SKM-1 (cell line): ENCODE results near the gene TMEM132E.

Experiments used
- DNase-seq: peaks from one replicate; lab custom pipeline; 2025; ENCODE audit not compliant: unreplicated experiment; lab: John Stamatoyannopoulos, UW

The TMEM132E gene

DNA sequence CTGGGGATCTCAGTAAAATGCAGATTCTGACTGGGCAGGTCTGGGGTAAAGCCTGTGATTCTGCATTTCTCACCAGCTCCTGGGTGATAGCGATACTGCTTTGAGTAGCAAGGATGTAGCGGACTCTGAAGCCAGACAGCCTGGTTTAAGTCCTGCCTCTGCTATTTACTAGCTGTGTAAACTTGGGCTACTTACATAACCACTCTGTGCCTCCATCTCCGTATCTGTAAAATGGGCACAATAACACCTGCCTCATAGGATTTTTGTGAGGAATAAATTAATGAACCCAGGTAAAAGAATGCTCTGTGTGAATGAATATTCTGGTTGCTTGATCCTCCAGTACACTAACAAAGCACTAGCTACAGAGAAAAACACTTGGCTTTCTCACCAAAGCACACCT is 54.4 kb downstream of the TMEM132E start:
- DNase-seq: no peak

- DNase-seq: no peak
Measured at GRCh38 chr17:34634551-34635160, 55.3 kb downstream of the TMEM132E start.

- no peak for DNase-seq
Measured at GRCh38 chr17:34635876-34636275, 56.5 kb downstream of the TMEM132E start.

DNA sequence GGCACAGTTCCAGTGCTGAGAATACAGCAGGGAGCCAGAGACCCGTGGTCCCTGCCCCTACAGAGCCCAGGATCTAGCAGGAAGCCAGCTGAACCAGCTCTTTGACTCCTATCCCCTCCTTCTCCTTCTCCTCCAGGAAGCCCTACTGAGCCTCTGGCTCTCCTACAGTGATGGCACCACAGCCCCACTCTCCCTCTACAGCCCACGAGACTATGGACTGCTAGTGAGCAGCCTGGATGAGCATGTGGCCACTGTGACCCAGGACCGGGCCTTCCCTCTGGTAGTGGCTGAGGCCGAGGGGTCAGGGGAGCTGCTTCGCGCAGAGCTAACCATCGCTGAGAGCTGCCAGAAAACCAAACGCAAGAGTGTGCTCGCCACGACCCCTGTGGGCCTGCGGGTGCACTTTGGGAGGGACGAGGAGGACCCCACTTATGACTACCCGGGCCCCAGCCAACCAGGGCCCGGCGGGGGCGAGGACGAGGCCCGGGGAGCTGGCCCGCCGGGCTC is 57.7 kb downstream of the TMEM132E start:
- no peak for DNase-seq

GRCh38 chr17:34637548-34638525 is 58.5 kb downstream of the TMEM132E start:
- DNase-seq: no peak

GRCh38 chr17:34638526-34639260 is 59.3 kb downstream of the TMEM132E start:
- no peak for DNase-seq

- no peak for DNase-seq
Measured at GRCh38 chr17:34639706-34640425, 60.5 kb downstream of the TMEM132E start.

DNA sequence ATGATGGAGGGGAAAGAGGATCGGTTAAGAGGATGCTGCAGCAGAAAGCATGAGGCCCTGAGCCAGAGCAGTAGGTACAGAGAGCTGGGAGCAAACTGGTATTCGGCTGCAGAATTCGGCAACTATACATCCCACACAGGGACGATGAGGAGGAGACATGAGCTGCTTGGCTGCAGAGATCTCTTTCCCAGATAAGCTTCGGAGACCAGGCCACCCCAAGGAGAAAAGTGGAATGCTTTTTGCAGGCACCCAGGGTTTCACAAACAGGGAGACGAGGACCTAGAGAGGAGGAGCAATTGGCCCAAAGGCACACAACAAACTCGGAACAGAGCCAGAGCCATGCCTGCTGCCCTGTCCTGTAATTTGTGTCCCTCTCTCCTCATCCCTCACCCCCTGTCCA is 62.0 kb downstream of the TMEM132E start:
- no peak for DNase-seq

- no peak for DNase-seq
Measured at GRCh38 chr17:34644941-34645550, 65.7 kb downstream of the TMEM132E start.

- no peak for DNase-seq
Measured at GRCh38 chr17:34645594-34645993, 66.2 kb downstream of the TMEM132E start.

GRCh38 chr17:34647511-34647910 is 68.1 kb downstream of the TMEM132E start:
- no peak for DNase-seq

GRCh38 chr17:34650051-34650750 is 70.8 kb downstream of the TMEM132E start:
- no peak for DNase-seq

- DNase-seq: no peak
Measured at GRCh38 chr17:34651402-34651811, 72.0 kb downstream of the TMEM132E start.

DNA sequence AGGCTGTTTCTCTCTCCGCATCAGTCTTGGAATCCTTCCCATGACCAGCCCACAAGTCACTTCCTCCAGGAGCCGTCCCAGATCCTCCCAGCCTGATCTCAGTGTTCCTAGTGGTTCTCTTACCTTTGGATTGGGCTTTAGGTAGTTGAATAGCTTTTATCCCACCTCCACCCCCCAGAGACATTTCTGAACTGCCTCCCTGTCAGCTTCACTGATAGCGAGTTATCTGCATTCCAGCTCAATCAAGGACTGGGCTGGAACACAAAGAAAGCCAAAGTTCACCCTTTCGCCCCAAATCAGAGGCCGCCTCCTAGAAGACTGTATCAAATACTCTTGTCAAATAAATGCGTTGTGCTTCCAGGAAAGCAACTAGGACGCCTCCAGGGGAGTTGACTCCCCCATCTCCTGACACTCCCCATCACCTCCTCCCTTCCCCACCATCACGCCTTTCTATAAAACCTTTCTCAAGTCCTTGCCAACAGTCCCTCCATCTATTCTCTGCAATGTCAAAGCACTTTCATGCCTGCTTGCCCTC is 72.7 kb downstream of the TMEM132E start:
- DNase-seq: no peak

DNA sequence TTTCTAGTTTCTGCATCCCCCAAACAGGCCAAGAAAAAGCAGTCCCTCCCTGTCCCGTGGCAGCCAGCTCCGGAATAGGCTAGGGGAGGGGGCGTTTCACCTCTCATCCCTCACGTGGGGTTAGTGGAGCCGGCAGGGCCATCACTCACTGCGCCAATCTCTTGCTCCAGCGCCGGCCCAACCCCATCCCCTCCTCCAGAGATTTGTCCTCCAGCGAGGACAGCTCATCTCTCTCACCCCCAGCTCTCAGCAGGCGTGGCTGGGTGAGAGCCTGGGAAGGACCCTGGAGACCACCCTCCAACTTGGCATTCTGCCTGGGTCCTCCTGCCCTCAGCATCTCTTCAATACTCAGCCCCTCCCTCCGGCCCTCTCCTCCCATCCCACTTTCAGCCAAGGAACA is 74.1 kb downstream of the TMEM132E start:
- no peak for DNase-seq

- no peak for DNase-seq
Measured at GRCh38 chr17:34654276-34654880, 75.0 kb downstream of the TMEM132E start.

DNA sequence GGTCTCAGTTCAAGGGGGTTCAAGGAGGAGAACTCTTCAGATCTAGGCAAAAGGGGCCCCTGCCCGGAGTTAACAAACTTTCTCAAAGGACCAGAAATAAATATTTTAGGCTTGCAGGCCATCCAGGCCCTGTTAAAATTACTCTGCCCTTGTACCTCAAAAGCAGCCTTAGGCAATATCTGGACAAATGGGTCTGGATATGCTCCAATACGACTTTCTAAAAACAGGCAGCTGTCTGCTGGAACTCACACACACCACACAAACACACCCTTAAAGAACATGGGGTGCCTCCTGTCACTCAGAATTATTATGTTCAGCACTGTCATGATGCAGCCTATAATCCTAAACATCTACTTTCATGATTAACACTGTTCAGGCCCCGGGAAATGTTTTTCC is 75.5 kb downstream of the TMEM132E start:
- DNase-seq: no peak

- no peak for DNase-seq
Measured at GRCh38 chr17:34656801-34657200, 77.4 kb downstream of the TMEM132E start.
